Vagina (tissue), 2 donors: ENCODE measurements around the gene STIM2. TPM values are rescaled to one million over a fixed set of nuclear protein-coding genes. Genes with fewer than 3 reads are reported as not detected.

Experiments used
- DNase-seq, 2 donors: peaks; one replicate each; pipeline ENCODE4 v3.0.0-alpha.2; 2017; ENCODE audit errors: extremely low spot score in 2 of 2
- H3K27ac ChIP-seq: fragments of 200-600 bp; sonication (generic); one replicate; pipeline ENCODE4 v1.5.1; 2019
- H3K27me3 ChIP-seq: fragments of 200-600 bp; sonication (generic); one replicate; pipeline ENCODE4 v1.5.1; 2019
- H3K36me3 ChIP-seq, 2 donors: fragments of 200-600 bp; sonication (generic); one replicate each; pipeline ENCODE4 v1.5.1; 2017 to 2019
- H3K4me1 ChIP-seq: fragments of 200-600 bp; sonication (generic); one replicate; pipeline ENCODE4 v1.5.1; 2019
- H3K4me3 ChIP-seq, 2 donors: fragments of 200-600 bp; sonication (generic); 1 replicate in 1 of 2; 2 replicates in 1 of 2; pipeline ENCODE4 v1.5.1; 2016 to 2019
- H3K9me3 ChIP-seq: fragments of 200-600 bp; sonication (generic); one replicate; pipeline ENCODE4 v1.5.1; 2019
- POLR2A ChIP-seq, 2 donors: fragments of 450-650 bp; IDR thresholded peaks; one replicate each; pipeline ENCODE4 v1.6.1; 2017; ENCODE audit warnings: antibody characterized with exemption in 2 of 2, mild to moderate bottlenecking in 2 of 2, moderate library complexity in 2 of 2
- POLR2AphosphoS5 ChIP-seq, 2 donors: sonication (generic); formaldehyde crosslinking; IDR thresholded peaks; one replicate each; pipeline ENCODE4 v1.9.0; 2017; ENCODE audit warnings: antibody characterized with exemption in 2 of 2, mild to moderate bottlenecking in 2 of 2, low read depth in 1 of 2; ENCODE audit not compliant: insufficient read depth in 1 of 2
- intact Hi-C: fragments of 100-400 bp; cut with DNase I; formaldehyde crosslinking; loops from one replicate; pipeline ENCODE4 v1.15.1; 2023
- total RNA-seq: library from RNA; depleted of rRNA; stranded (reverse); fragments of >200 nt; gene quantifications from one replicate; pipeline ENCODE4 v1.2.3, GENCODE V29; 2016
- TF ChIP-seq, protein P1 (sequence below), 3 experiments: fragments of 450-650 bp in 2 of 3; fragments of 200-600 bp in 1 of 3; sonication (generic) in 1 of 3; IDR thresholded peaks; one replicate each; pipeline ENCODE4 v1.5.1; 2017 to 2019; ENCODE audit warnings: antibody characterized with exemption in 3 of 3, mild to moderate bottlenecking in 2 of 3, moderate library complexity in 2 of 3

STIM2 gene
- total RNA-seq, 1 donor from 2014 or later = 39.5 TPM

DNA sequence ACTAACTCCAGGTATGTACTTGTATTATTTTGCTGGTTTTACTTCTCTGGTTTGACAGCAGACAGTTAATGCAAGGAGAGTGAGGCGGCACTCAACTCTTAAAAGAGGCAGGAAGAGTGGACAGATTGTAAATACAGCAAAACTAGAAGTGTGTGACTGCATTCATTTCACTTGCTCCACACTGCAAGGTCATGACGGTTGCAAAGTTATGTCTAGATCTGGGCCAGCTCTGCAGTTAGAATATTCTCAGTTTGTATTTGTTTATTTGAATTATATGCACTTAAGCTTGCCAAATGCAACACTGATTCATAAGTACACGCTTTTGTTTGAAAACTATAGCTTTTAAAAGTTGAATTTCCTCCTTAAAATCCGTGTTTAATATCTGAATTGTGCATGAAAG lies 148.9 kb downstream of the STIM2 start:
- intact Hi-C loops = no loop called here
- no peaks in the 10 kb centered on the region for H3K36me3 ChIP-seq
- H3K4me1 ChIP-seq = peaks cover 15% of the 10 kb centered on the region
- DNase-seq = no peak
- no peaks in the 10 kb centered on the region for H3K27me3 ChIP-seq
- no peaks in the 10 kb centered on the region for H3K9me3 ChIP-seq
- H3K27ac ChIP-seq = no peak overlapping the region
- TF ChIP-seq POLR2AphosphoS5 (IDR thresholded peaks at IDR 0.05; ENCODE audit: insufficient read depth in 1 of 2, low read depth in 1 of 2) (no peak), POLR2A (IDR thresholded peaks at IDR 0.05) (no peak)
- TF ChIP-seq, protein P1, sequence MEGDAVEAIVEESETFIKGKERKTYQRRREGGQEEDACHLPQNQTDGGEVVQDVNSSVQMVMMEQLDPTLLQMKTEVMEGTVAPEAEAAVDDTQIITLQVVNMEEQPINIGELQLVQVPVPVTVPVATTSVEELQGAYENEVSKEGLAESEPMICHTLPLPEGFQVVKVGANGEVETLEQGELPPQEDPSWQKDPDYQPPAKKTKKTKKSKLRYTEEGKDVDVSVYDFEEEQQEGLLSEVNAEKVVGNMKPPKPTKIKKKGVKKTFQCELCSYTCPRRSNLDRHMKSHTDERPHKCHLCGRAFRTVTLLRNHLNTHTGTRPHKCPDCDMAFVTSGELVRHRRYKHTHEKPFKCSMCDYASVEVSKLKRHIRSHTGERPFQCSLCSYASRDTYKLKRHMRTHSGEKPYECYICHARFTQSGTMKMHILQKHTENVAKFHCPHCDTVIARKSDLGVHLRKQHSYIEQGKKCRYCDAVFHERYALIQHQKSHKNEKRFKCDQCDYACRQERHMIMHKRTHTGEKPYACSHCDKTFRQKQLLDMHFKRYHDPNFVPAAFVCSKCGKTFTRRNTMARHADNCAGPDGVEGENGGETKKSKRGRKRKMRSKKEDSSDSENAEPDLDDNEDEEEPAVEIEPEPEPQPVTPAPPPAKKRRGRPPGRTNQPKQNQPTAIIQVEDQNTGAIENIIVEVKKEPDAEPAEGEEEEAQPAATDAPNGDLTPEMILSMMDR (IDR thresholded peaks at IDR 0.05) = no peak
- H3K4me3 ChIP-seq = no peak overlapping the region

DNA sequence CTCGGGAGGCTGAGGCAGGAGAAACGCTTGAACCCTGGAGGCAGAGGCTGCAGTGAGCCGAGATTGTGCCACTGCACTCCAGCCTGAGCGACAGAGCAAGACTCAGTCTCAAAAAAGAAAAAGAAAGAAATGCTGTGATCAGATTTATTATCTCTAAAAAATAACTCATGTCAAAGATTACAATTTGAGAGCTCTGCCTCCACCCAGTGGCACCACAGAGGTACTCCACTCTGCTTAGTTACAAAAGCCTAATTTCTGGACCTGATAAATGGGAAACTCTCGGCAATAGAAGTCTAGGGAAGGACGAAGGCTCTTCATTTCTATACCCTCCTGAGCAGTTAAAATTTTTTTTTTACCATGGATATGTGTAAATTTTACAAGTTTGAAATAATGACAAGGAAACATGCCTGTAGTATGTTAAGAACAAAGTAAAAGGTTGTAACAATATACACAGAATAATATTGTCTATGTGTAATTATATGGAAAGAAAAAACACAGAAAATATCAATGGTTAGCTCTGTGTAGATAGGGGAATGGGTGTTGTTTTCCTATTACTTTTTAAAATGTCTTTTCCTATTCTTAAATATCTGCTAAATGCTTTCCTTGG lies 149.8 kb downstream of the STIM2 start:
- Histone ChIP-seq H3K36me3 (no peaks in the 10 kb centered on the region), H3K27ac (no peak overlapping the region), H3K9me3 (no peaks in the 10 kb centered on the region), H3K27me3 (no peaks in the 10 kb centered on the region), H3K4me3 (no peak overlapping the region), H3K4me1 (peaks cover 15% of the 10 kb centered on the region)
- intact Hi-C loops = no loop called here
- TF ChIP-seq POLR2AphosphoS5 (IDR thresholded peaks at IDR 0.05; ENCODE audit: insufficient read depth in 1 of 2, low read depth in 1 of 2) (peak in 1 of 2 donors; percentile 28), POLR2A (IDR thresholded peaks at IDR 0.05) (no peak)
- TF ChIP-seq, protein P1 (IDR thresholded peaks at IDR 0.05) = peak; percentile 75 to 90 (median 75)
- no peak for DNase-seq

DNA sequence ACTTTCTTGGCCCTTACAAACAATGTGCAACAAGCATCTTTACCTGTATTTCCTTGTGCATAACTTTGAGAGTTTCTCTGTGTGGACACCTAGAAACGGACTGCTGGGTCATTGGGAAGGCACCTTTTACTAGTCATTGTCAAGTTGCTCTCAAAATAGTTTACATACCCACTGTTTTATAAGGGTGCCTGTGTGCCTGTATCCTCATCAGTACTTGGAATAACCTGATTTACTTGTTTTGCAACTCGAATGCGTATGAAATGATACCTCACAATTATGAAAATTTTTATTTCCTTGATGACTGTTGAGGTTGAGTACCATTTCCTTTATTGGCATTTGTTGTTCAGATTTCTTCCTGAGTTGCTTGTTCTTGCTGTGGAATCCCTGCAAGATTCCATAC lies 150.8 kb downstream of the STIM2 start:
- Histone ChIP-seq H3K27ac (no peak overlapping the region), H3K9me3 (no peaks in the 10 kb centered on the region), H3K27me3 (no peaks in the 10 kb centered on the region), H3K4me3 (no peak overlapping the region), H3K4me1 (peaks cover 15% of the 10 kb centered on the region), H3K36me3 (no peaks in the 10 kb centered on the region)
- no peak for DNase-seq
- TF ChIP-seq POLR2AphosphoS5 (IDR thresholded peaks at IDR 0.05; ENCODE audit: insufficient read depth in 1 of 2, low read depth in 1 of 2) (no peak), POLR2A (IDR thresholded peaks at IDR 0.05) (no peak)
- TF ChIP-seq, protein P1 (IDR thresholded peaks at IDR 0.05) = no peak
- intact Hi-C loops = no loop called here

DNA sequence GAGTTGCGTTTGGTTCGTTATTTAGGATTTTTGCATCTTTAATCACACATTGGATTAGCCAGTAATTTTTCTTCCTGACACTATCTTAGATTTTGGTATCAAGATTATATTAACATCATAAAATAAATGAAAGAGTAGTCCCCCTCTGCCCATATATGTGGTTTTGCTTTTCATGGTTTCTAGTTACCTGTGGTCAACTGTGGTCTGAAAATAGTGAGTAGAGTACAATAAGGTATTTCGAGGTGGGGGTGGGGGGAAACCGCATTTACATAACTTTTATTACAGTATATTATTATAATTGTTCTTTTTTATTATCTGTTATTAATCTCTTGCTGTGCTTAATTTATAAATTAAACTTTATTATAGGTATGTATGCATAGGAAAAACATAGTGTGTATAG lies 152.4 kb downstream of the STIM2 start:
- H3K36me3 ChIP-seq = no peaks in the 10 kb centered on the region
- H3K4me3 ChIP-seq = no peak overlapping the region
- TF ChIP-seq, protein P1 (IDR thresholded peaks at IDR 0.05) = no peak
- TF ChIP-seq POLR2AphosphoS5 (IDR thresholded peaks at IDR 0.05; ENCODE audit: insufficient read depth in 1 of 2, low read depth in 1 of 2) (no peak), POLR2A (IDR thresholded peaks at IDR 0.05) (no peak)
- H3K4me1 ChIP-seq = peaks cover 15% of the 10 kb centered on the region
- H3K27me3 ChIP-seq = no peaks in the 10 kb centered on the region
- DNase-seq = no peak
- no peak overlapping the region for H3K27ac ChIP-seq
- intact Hi-C loops = no loop called here
- no peaks in the 10 kb centered on the region for H3K9me3 ChIP-seq

DNA sequence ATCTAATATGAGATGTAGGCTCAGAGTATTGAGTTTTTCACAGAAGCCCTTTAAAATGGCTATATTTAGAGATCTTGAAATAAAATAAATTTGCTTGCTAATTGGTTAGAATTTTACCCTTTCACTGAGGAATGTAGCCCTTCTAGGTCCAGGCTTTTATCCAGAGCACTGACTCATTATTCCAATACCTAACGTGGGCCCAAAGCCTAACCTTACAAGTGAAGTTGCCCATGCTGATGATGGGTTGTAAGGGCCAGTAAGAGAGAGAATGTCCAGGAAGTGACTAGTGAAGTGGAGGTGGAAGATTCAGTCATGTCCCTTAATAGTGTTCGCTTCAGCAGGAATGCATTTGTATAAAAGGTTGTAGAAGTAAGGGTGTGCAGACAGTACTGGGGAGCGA lies 155.9 kb downstream of the STIM2 start:
- Histone ChIP-seq H3K27me3 (no peaks in the 10 kb centered on the region), H3K4me3 (no peak overlapping the region), H3K9me3 (no peaks in the 10 kb centered on the region), H3K27ac (no peak overlapping the region), H3K36me3 (no peaks in the 10 kb centered on the region), H3K4me1 (no peaks in the 10 kb centered on the region)
- intact Hi-C loops = no loop called here
- DNase-seq = no peak
- TF ChIP-seq POLR2AphosphoS5 (IDR thresholded peaks at IDR 0.05; ENCODE audit: insufficient read depth in 1 of 2, low read depth in 1 of 2) (no peak), POLR2A (IDR thresholded peaks at IDR 0.05) (no peak)
- TF ChIP-seq, protein P1 (IDR thresholded peaks at IDR 0.05) = no peak
